DND-41 (cell line): Measurements from ENCODE around the gene CD180.

ENCODE experiments used
- EZH2 ChIP-seq: IDR thresholded peaks from 3 replicates; pipeline ENCODE4 v1.6.1; 2012; ENCODE audit warnings: borderline replicate concordance, low read depth, mild to moderate bottlenecking, moderate library complexity, low read length, inconsistent platforms; ENCODE audit not compliant: severe bottlenecking
- TF ChIP-seq, protein P1 (sequence below): IDR thresholded peaks from 2 replicates; pipeline ENCODE4 v1.5.1; 2012; ENCODE audit warnings: borderline replicate concordance, low read length, moderate library complexity, mild to moderate bottlenecking; ENCODE audit not compliant: poor library complexity, severe bottlenecking; ENCODE audit errors: extremely low read depth

DNA sequence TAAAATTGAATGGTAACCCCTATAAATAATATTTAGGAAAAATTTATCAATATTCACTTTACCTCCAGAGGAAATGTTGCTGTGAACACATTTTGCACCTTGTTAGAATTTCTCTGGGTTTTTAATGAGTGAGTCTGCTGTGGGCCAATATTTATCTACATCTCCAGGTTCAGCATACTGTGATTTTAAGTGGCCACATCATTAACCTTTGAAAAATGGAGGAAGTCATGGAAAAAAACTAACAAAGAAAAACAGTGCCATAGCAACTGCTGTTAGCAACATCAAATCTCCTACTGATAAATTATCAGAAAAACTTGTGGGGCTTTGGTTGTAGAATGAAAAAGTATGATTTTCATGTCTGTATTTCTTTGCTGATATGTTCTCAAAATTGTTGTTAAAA lies 55.0 kb downstream of the CD180 start:
- no peak for TF ChIP-seq EZH2
- TF ChIP-seq, protein P1, sequence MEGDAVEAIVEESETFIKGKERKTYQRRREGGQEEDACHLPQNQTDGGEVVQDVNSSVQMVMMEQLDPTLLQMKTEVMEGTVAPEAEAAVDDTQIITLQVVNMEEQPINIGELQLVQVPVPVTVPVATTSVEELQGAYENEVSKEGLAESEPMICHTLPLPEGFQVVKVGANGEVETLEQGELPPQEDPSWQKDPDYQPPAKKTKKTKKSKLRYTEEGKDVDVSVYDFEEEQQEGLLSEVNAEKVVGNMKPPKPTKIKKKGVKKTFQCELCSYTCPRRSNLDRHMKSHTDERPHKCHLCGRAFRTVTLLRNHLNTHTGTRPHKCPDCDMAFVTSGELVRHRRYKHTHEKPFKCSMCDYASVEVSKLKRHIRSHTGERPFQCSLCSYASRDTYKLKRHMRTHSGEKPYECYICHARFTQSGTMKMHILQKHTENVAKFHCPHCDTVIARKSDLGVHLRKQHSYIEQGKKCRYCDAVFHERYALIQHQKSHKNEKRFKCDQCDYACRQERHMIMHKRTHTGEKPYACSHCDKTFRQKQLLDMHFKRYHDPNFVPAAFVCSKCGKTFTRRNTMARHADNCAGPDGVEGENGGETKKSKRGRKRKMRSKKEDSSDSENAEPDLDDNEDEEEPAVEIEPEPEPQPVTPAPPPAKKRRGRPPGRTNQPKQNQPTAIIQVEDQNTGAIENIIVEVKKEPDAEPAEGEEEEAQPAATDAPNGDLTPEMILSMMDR, result no peak
